Epithelial cell of alveolus of lung (primary cell): ENCODE data around the gene ARMC9. TPM values are rescaled to one million over a fixed set of nuclear protein-coding genes. Genes with fewer than 3 reads are reported as not detected.

ENCODE experiments used
- total RNA-seq: library from RNA; depleted of rRNA; stranded (reverse); fragments of >200 nt; gene quantifications from 2 replicates; pipeline ENCODE4 v1.2.1, GENCODE V29; 2015

The ARMC9 gene, protein sequence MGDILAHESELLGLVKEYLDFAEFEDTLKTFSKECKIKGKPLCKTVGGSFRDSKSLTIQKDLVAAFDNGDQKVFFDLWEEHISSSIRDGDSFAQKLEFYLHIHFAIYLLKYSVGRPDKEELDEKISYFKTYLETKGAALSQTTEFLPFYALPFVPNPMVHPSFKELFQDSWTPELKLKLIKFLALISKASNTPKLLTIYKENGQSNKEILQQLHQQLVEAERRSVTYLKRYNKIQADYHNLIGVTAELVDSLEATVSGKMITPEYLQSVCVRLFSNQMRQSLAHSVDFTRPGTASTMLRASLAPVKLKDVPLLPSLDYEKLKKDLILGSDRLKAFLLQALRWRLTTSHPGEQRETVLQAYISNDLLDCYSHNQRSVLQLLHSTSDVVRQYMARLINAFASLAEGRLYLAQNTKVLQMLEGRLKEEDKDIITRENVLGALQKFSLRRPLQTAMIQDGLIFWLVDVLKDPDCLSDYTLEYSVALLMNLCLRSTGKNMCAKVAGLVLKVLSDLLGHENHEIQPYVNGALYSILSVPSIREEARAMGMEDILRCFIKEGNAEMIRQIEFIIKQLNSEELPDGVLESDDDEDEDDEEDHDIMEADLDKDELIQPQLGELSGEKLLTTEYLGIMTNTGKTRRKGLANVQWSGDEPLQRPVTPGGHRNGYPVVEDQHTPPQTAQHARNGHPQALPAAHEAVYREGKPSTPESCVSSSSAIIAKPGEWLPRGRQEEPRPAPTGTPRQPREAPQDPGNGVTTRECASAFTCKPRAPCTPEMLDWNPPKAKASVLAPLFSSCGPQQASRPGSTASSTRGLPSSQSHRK
- total RNA-seq, result 16.3 and 20.8 TPM in 2 replicates

GRCh38 chr2:231198291-231199173 is at the start of gene ARMC9:
Gene ARMC9, plus strand, starts transcription at chr2:231198631. Its CDS starts 7,608 bp downstream, at chr2:231206239.

DNA sequence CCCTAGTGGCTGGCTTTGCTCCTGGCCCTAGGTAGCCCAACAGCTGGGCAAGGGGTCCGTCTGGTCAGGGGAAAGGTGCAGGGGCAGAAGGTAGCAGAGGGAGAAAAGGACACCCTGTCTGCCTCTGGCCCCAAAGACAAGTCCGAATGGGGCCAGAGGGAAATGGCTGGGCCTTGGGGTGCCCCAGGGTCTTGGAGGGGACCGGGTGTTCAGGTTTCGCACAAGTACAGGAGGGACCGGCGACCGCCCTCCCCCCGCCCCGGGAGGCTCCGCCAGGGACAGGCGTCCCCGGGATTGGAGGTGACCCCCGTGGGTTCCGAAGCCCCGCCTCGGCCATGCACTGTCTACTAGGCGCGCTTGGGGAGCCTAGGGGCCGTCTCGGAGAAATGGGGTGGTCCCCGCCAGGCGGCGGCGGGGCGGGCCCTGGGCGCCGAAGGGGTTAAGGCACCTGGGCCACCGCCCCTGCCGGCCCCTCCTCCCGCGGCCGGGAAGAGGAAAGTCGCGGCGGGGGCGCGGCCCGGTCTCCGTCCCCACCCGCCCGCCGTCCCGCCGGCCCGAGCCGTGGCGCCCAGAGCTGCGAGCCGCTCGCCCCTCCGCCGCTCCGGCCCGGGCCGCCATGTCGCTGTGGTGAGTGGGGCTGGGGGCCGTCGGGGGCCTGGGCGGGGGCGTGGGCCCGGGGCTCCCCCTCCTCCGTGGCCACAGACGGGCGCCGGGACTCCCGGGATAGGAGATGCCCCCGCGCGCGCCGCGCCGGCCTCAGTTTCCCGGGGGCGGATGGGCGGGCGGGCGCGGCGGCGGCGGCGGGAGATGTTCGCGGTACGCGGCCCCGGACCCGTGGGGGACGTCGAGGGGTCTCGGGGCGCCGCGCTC is 197.0 kb downstream of the ARMC9 start, which contains the start of gene B3GNT7:
Gene B3GNT7, plus strand, starts transcription at position 523 of the 870 bp plus-strand sequence. Its CDS starts 94 bp downstream, at position 617.

Other genes starting within 250 kb of the ARMC9 start
- not detected in 2 replicates for gene SPATA3, start 202.5 kb upstream of the ARMC9 start, total RNA-seq
- 0.08 and 0.26 TPM in 2 replicates for gene C2orf72, start 161.1 kb upstream of the ARMC9 start, total RNA-seq
- 43.2 and 86.0 TPM in 2 replicates for gene PSMD1, start 141.8 kb upstream of the ARMC9 start, total RNA-seq
- 0.08 TPM in 1 of 2 replicates, not detected in the other for gene HTR2B, start 73.6 kb upstream of the ARMC9 start, total RNA-seq
- 0.80 and 1.3 TPM in 2 replicates for gene B3GNT7, start 197.1 kb downstream of the ARMC9 start, total RNA-seq